ENCODE data around the gene GUCY2F. TPM values are rescaled to one million over a fixed set of nuclear protein-coding genes. Genes with fewer than 3 reads are reported as not detected.

GUCY2F gene
- total RNA-seq, 1 experiment from 2014 or later = 0.09 TPM

DNA sequence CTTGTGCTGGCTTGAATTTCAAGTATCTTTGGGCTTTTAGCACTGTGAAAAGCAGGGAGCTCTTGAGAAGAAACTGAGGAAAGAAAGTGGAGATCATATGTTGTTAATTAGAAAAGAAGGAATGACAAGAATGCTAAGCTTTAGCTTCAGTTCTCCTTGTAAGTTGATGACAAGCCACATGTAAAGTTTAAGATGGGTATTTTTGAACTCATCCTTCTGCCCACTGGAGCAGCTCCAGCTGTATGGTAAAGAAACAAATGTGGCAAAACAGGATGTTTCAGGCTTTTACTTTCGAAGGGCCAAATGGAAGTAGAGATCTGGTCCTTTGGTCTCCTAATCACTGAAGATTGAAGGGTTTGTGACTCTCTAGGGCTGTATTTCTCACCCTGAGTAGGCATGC is 137.8 kb downstream of the GUCY2F start (continued):
- TF ChIP-seq, protein P1, sequence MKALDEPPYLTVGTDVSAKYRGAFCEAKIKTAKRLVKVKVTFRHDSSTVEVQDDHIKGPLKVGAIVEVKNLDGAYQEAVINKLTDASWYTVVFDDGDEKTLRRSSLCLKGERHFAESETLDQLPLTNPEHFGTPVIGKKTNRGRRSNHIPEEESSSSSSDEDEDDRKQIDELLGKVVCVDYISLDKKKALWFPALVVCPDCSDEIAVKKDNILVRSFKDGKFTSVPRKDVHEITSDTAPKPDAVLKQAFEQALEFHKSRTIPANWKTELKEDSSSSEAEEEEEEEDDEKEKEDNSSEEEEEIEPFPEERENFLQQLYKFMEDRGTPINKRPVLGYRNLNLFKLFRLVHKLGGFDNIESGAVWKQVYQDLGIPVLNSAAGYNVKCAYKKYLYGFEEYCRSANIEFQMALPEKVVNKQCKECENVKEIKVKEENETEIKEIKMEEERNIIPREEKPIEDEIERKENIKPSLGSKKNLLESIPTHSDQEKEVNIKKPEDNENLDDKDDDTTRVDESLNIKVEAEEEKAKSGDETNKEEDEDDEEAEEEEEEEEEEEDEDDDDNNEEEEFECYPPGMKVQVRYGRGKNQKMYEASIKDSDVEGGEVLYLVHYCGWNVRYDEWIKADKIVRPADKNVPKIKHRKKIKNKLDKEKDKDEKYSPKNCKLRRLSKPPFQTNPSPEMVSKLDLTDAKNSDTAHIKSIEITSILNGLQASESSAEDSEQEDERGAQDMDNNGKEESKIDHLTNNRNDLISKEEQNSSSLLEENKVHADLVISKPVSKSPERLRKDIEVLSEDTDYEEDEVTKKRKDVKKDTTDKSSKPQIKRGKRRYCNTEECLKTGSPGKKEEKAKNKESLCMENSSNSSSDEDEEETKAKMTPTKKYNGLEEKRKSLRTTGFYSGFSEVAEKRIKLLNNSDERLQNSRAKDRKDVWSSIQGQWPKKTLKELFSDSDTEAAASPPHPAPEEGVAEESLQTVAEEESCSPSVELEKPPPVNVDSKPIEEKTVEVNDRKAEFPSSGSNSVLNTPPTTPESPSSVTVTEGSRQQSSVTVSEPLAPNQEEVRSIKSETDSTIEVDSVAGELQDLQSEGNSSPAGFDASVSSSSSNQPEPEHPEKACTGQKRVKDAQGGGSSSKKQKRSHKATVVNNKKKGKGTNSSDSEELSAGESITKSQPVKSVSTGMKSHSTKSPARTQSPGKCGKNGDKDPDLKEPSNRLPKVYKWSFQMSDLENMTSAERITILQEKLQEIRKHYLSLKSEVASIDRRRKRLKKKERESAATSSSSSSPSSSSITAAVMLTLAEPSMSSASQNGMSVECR (CRISPR knock-in tag; IDR thresholded peaks at IDR 0.05; ENCODE audit: borderline replicate concordance) = no peak
- TF ChIP-seq, protein P2, sequence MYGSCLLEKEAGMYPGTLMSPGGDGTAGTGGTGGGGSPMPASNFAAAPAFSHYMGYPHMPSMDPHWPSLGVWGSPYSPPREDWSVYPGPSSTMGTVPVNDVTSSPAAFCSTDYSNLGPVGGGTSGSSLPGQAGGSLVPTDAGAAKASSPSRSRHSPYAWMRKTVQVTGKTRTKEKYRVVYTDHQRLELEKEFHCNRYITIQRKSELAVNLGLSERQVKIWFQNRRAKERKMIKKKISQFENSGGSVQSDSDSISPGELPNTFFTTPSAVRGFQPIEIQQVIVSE (CRISPR knock-in tag; IDR thresholded peaks at IDR 0.05; ENCODE audit: borderline replicate concordance) = no peak
- TF ChIP-seq, protein P3, sequence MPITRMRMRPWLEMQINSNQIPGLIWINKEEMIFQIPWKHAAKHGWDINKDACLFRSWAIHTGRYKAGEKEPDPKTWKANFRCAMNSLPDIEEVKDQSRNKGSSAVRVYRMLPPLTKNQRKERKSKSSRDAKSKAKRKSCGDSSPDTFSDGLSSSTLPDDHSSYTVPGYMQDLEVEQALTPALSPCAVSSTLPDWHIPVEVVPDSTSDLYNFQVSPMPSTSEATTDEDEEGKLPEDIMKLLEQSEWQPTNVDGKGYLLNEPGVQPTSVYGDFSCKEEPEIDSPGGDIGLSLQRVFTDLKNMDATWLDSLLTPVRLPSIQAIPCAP (CRISPR knock-in tag; IDR thresholded peaks at IDR 0.05) = no peak
- no peak for TF ChIP-seq ZNF416 (CRISPR knock-in tag; IDR thresholded peaks at IDR 0.05)

DNA sequence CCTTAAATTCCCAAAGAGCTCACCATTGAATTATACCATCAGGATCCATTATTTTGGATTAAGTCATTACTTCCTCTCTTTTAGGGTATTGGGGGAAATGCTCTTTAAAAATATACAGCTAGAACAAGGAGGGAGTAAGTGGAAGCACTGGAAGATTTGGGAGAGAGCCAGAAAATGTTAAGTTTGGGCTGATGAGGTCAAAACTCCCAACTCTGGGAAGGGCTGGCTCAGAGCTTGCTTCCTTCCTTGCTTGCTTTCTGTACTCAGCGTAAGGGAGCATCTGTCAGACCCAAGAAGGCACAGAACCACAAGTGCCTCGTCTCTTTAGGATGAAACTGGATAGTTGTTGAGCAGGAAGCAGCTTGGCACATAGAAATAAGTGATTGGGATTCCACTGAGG is 138.2 kb downstream of the GUCY2F start:
- TF ChIP-seq, protein P4, sequence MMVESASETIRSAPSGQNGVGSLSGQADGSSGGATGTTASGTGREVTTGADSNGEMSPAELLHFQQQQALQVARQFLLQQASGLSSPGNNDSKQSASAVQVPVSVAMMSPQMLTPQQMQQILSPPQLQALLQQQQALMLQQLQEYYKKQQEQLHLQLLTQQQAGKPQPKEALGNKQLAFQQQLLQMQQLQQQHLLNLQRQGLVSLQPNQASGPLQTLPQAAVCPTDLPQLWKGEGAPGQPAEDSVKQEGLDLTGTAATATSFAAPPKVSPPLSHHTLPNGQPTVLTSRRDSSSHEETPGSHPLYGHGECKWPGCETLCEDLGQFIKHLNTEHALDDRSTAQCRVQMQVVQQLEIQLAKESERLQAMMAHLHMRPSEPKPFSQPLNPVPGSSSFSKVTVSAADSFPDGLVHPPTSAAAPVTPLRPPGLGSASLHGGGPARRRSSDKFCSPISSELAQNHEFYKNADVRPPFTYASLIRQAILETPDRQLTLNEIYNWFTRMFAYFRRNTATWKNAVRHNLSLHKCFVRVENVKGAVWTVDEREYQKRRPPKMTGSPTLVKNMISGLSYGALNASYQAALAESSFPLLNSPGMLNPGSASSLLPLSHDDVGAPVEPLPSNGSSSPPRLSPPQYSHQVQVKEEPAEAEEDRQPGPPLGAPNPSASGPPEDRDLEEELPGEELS (CRISPR knock-in tag; IDR thresholded peaks at IDR 0.05) = no peak
- TF ChIP-seq, protein P5, sequence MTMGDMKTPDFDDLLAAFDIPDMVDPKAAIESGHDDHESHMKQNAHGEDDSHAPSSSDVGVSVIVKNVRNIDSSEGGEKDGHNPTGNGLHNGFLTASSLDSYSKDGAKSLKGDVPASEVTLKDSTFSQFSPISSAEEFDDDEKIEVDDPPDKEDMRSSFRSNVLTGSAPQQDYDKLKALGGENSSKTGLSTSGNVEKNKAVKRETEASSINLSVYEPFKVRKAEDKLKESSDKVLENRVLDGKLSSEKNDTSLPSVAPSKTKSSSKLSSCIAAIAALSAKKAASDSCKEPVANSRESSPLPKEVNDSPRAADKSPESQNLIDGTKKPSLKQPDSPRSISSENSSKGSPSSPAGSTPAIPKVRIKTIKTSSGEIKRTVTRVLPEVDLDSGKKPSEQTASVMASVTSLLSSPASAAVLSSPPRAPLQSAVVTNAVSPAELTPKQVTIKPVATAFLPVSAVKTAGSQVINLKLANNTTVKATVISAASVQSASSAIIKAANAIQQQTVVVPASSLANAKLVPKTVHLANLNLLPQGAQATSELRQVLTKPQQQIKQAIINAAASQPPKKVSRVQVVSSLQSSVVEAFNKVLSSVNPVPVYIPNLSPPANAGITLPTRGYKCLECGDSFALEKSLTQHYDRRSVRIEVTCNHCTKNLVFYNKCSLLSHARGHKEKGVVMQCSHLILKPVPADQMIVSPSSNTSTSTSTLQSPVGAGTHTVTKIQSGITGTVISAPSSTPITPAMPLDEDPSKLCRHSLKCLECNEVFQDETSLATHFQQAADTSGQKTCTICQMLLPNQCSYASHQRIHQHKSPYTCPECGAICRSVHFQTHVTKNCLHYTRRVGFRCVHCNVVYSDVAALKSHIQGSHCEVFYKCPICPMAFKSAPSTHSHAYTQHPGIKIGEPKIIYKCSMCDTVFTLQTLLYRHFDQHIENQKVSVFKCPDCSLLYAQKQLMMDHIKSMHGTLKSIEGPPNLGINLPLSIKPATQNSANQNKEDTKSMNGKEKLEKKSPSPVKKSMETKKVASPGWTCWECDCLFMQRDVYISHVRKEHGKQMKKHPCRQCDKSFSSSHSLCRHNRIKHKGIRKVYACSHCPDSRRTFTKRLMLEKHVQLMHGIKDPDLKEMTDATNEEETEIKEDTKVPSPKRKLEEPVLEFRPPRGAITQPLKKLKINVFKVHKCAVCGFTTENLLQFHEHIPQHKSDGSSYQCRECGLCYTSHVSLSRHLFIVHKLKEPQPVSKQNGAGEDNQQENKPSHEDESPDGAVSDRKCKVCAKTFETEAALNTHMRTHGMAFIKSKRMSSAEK (CRISPR knock-in tag; IDR thresholded peaks at IDR 0.05; ENCODE audit: borderline replicate concordance) = no peak
- TF ChIP-seq, protein P6, sequence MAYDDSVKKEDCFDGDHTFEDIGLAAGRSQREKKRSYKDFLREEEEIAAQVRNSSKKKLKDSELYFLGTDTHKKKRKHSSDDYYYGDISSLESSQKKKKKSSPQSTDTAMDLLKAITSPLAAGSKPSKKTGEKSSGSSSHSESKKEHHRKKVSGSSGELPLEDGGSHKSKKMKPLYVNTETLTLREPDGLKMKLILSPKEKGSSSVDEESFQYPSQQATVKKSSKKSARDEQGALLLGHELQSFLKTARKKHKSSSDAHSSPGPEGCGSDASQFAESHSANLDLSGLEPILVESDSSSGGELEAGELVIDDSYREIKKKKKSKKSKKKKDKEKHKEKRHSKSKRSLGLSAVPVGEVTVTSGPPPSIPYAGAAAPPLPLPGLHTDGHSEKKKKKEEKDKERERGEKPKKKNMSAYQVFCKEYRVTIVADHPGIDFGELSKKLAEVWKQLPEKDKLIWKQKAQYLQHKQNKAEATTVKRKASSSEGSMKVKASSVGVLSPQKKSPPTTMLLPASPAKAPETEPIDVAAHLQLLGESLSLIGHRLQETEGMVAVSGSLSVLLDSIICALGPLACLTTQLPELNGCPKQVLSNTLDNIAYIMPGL (CRISPR knock-in tag; IDR thresholded peaks at IDR 0.05) = no peak
- TF ChIP-seq, protein P2 (CRISPR knock-in tag; IDR thresholded peaks at IDR 0.05; ENCODE audit: borderline replicate concordance) = no peak
- TF ChIP-seq SOX15 (CRISPR knock-in tag; IDR thresholded peaks at IDR 0.05) (no peak), NR2C2 (CRISPR knock-in tag; IDR thresholded peaks at IDR 0.05) (no peak), ELF4 (CRISPR knock-in tag; IDR thresholded peaks at IDR 0.05; ENCODE audit: low read depth) (no peak), ZNF263 (CRISPR knock-in tag; IDR thresholded peaks at IDR 0.05; ENCODE audit: low read depth) (no peak), NFE2L1 (CRISPR knock-in tag; IDR thresholded peaks at IDR 0.05) (no peak), IRF2 (CRISPR knock-in tag; IDR thresholded peaks at IDR 0.05; ENCODE audit: borderline replicate concordance, low read depth) (no peak), GRHL2 (CRISPR knock-in tag; IDR thresholded peaks at IDR 0.05; ENCODE audit: insufficient replicate concordance, severe bottlenecking) (no peak), ZNF317 (CRISPR knock-in tag; IDR thresholded peaks at IDR 0.05; ENCODE audit: borderline replicate concordance, low read depth) (no peak), OVOL2 (CRISPR knock-in tag; IDR thresholded peaks at IDR 0.05; ENCODE audit: borderline replicate concordance) (no peak), MYBL2 (CRISPR knock-in tag; IDR thresholded peaks at IDR 0.05) (no peak)
- TF ChIP-seq, protein P7, sequence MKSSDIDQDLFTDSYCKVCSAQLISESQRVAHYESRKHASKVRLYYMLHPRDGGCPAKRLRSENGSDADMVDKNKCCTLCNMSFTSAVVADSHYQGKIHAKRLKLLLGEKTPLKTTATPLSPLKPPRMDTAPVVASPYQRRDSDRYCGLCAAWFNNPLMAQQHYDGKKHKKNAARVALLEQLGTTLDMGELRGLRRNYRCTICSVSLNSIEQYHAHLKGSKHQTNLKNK (CRISPR knock-in tag; IDR thresholded peaks at IDR 0.05) = no peak
- DNase-seq (ENCODE audit: low spot score) = no peak
- Mint-ChIP-seq H3K4me1 (peaks cover 5% of the 10 kb centered on the region), H3K9me3 (peaks cover 11% of the 10 kb centered on the region), H3K4me3 (no peak overlapping the region), H3K36me3 (no peaks in the 10 kb centered on the region), H3K27ac (no peak overlapping the region), H3K27me3 (ENCODE audit: low read depth) (no peaks in the 10 kb centered on the region)
- ChIA-PET CTCF (no interaction called here), POLR2A (no interaction called here)
- ATAC-seq = no peak
